PC-3 (cell line): ENCODE measurements around the gene ATG13.

ENCODE experiments used
- EZH2 ChIP-seq: fragments of 300-600 bp; sonication (generic); IDR thresholded peaks from one replicate; pipeline ENCODE4 v1.6.1; 2017; ENCODE audit warnings: antibody characterized with exemption, mild to moderate bottlenecking, low read length; ENCODE audit not compliant: unreplicated experiment
- TF ChIP-seq, protein P1 (sequence below): fragments of 300-600 bp; sonication (generic); conservative IDR thresholded peaks from 2 replicates; pipeline ENCODE4 v1.5.1; 2017; ENCODE audit warnings: antibody characterized with exemption, low read depth, mild to moderate bottlenecking, low read length

DNA sequence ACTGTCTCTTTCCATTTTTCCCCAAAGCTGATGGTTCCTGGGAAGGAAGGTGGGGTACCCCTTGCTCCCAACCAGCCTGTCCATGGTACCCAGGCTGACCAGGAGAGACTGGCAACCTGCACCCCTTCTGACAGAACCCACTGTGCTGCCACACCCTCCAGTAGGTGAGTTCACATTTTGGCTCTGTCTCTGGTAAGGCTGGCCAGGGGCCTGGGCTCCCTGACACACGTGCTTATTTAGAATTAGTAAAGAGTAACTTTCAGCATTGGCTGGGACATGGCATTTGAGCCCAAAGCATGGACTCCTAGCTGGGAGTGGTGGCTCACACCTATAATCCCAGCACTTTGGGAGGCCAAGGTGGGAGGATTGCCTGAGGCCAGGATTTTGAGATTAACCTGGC, 48.0 kb downstream of the ATG13 start:
- TF ChIP-seq, protein P1, sequence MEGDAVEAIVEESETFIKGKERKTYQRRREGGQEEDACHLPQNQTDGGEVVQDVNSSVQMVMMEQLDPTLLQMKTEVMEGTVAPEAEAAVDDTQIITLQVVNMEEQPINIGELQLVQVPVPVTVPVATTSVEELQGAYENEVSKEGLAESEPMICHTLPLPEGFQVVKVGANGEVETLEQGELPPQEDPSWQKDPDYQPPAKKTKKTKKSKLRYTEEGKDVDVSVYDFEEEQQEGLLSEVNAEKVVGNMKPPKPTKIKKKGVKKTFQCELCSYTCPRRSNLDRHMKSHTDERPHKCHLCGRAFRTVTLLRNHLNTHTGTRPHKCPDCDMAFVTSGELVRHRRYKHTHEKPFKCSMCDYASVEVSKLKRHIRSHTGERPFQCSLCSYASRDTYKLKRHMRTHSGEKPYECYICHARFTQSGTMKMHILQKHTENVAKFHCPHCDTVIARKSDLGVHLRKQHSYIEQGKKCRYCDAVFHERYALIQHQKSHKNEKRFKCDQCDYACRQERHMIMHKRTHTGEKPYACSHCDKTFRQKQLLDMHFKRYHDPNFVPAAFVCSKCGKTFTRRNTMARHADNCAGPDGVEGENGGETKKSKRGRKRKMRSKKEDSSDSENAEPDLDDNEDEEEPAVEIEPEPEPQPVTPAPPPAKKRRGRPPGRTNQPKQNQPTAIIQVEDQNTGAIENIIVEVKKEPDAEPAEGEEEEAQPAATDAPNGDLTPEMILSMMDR: no peak
- TF ChIP-seq EZH2: no peak
